ENCODE data around the gene PKD1. TPM values are rescaled to one million over a fixed set of nuclear protein-coding genes. Genes with fewer than 3 reads are reported as not detected.

Gene PKD1
- total RNA-seq, 4 donors from 2014 or later = 209 to 446 (median 293) TPM

- Histone ChIP-seq H3K4me3 (peak within 1 kb of the TSS; percentile 72), H3K27me3 (no peaks in the 10 kb centered on the region), H3K9me3 (no peaks in the 10 kb centered on the region), H3K36me3 (no peaks in the 10 kb centered on the region), H3K4me1 (peaks cover 86% of the 10 kb centered on the region), H3K27ac (peak within 1 kb of the TSS; percentile 91)
- whole genome bisulfite sequencing = 1% methylated on average over 27 of the region's 94 CpGs
- DNase-seq (ENCODE audit: low spot score in 2 of 2) = peak; percentile 99
- TF ChIP-seq POLR2AphosphoS5 (IDR thresholded peaks at IDR 0.05) = peak; percentile 99 to 100 (median 99)
- TF ChIP-seq, protein P1, sequence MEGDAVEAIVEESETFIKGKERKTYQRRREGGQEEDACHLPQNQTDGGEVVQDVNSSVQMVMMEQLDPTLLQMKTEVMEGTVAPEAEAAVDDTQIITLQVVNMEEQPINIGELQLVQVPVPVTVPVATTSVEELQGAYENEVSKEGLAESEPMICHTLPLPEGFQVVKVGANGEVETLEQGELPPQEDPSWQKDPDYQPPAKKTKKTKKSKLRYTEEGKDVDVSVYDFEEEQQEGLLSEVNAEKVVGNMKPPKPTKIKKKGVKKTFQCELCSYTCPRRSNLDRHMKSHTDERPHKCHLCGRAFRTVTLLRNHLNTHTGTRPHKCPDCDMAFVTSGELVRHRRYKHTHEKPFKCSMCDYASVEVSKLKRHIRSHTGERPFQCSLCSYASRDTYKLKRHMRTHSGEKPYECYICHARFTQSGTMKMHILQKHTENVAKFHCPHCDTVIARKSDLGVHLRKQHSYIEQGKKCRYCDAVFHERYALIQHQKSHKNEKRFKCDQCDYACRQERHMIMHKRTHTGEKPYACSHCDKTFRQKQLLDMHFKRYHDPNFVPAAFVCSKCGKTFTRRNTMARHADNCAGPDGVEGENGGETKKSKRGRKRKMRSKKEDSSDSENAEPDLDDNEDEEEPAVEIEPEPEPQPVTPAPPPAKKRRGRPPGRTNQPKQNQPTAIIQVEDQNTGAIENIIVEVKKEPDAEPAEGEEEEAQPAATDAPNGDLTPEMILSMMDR (IDR thresholded peaks at IDR 0.05) = no peak
- peak; percentile 96 to 99 for TF ChIP-seq POLR2A (IDR thresholded peaks at IDR 0.05)
These were observed 19.6 kb upstream of the PKD1 start, which contains the start of gene TRAF7 for GRCh38 chr16:2155091-2155950. TSS of gene TRAF7 (plus strand) at chr16:2155782. CDS start at chr16:2163921, 8,139 bp downstream.

DNA sequence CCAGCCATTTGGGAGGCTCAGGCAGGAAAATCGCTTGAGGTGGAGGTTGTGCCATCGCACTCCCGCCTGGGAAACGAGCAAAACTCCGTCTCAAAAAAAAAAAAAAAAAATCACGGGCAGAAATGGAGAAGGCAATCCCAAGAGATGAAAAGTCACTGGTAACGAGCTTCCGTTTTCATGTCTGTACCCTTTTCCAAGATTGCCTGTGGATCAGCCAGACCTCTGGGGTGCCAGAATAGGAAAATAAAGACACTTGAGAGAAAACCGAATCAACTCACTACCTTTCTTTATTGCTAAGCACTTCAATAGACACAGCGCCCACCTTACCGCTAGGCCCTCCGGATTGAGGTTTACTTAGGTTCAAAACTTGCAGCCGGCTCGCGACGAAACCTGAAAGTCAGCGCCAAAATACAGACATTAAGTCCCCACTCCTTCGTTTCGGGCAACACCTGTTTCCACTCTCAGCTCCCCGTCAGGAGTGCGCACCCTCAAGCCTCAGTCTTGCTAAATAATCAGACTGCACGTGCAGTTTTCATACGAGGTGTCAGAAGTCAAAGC is 18.9 kb upstream of the PKD1 start:
- peak overlapping the region; percentile 75 for H3K27ac ChIP-seq
- H3K4me1 ChIP-seq = peaks cover 86% of the 10 kb centered on the region
- TF ChIP-seq POLR2A (IDR thresholded peaks at IDR 0.05) (no peak), POLR2AphosphoS5 (IDR thresholded peaks at IDR 0.05) (no peak), EP300 (IDR thresholded peaks at IDR 0.05) (no peak)
- TF ChIP-seq, protein P1 (IDR thresholded peaks at IDR 0.05) = no peak
- no peaks in the 10 kb centered on the region for H3K27me3 ChIP-seq
- peak overlapping the region; percentile 72 for H3K4me3 ChIP-seq
- no peaks in the 10 kb centered on the region for H3K9me3 ChIP-seq
- no peak for DNase-seq (ENCODE audit: low spot score in 2 of 2)
- WGBS = 2% methylated on average over 23 of the region's 23 CpGs
- no peaks in the 10 kb centered on the region for H3K36me3 ChIP-seq

DNA sequence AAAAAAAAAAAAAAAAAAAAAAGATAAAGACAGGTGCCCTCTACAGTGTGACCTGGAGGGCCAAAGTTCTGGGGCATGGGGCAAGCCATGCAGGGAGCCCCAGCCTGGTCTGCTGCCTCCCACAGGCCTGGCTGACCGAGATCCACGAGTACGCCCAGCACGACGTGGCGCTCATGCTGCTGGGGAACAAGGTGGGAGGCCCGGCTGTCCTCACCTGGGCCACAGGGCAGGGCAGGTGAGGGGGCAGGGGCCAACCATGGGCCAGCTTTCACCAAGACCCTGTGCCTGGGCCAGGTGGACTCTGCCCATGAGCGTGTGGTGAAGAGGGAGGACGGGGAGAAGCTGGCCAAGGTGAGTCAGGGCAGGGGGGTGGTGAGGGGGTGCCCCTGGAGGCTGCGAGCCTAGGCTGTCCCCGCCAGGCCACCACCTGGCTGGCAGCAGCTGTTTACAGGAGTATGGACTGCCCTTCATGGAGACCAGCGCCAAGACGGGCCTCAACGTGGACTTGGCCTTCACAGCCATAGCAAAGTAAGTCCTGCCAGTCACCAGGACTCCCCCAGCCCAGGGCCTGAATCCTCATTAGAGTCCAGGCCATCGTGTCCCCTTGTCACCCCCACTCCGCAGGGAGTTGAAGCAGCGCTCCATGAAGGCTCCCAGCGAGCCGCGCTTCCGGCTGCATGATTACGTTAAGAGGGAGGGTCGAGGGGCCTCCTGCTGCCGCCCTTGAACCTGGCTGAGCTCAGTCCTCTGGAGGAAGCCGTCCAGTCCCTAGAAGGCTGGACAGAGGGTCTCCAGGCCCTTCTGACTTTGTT is 17.2 kb upstream of the PKD1 start:
- 47% methylated on average over 14 of the region's 25 CpGs for WGBS
- Histone ChIP-seq H3K27ac (peak overlapping the region; percentile 60), H3K36me3 (no peaks in the 10 kb centered on the region), H3K4me1 (peaks cover 85% of the 10 kb centered on the region), H3K4me3 (peak overlapping the region; percentile 72), H3K9me3 (no peaks in the 10 kb centered on the region), H3K27me3 (no peaks in the 10 kb centered on the region)
- no peak for TF ChIP-seq POLR2A (IDR thresholded peaks at IDR 0.05)
- DNase-seq (ENCODE audit: low spot score in 2 of 2) = peak; percentile 69 to 78

DNA sequence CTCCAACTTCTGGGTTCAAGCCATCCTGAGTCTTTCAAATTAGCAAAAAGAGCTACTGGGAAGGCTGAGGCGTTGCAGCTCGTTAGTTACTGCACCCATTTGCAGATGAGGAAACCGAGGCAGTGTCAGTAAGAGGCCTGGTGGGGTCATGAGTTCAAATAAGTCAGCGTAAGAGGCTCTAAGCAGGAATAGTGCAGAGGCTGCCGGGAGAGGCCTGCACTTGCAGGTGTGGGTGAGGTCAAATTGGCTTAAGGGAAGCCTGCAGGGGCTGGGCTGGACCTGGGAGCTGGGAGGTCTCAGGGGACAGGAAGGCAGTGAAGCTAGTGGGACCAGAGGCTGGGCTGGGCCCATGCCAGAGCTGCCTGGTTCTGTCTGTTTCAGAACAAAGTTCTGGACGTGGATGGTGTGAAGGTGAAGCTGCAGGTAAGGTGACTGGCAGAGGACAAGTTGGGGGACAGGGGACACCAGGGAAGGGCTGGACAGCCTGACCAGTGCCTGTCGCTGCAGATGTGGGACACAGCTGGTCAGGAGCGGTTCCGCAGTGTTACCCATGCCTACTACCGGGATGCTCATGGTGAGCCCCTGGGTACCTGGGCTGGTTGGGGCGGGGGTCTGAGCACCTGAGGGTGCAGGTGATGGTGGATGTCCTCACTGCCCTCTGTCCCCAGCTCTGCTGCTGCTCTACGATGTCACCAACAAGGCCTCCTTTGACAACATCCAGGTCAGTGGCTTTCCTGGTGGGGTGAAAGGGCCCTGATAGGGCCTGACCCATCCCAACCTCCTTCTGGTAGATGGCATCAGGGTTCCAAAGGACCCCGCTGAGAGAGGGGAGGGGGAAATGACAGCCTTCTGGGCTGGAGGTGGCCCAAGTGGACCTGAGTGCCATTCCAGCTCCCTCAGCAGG is 15.7 kb upstream of the PKD1 start:
- Histone ChIP-seq H3K4me3 (no peak overlapping the region), H3K4me1 (peaks cover 74% of the 10 kb centered on the region)

More for the DNA sequence above, 15.7 kb upstream of the PKD1 start:
- Histone ChIP-seq H3K27ac (no peak overlapping the region), H3K27me3 (no peaks in the 10 kb centered on the region), H3K9me3 (no peaks in the 10 kb centered on the region), H3K36me3 (no peaks in the 10 kb centered on the region)
- DNase-seq (ENCODE audit: low spot score in 2 of 2) = no peak
- TF ChIP-seq, protein P1 (IDR thresholded peaks at IDR 0.05) = no peak
- TF ChIP-seq POLR2AphosphoS5 (IDR thresholded peaks at IDR 0.05) = no peak
- no peak for TF ChIP-seq EP300 (IDR thresholded peaks at IDR 0.05)
- no peak for TF ChIP-seq POLR2A (IDR thresholded peaks at IDR 0.05)
- WGBS = 68% methylated on average over 12 of the region's 13 CpGs

Measured in suprapubic skin (tissue), 4 donors.